Nephron progenitor cell (in vitro differentiated cells): ENCODE results near the gene PIGH.
"Not testable (repeated sequence)": the region's sequence is repeated elsewhere in the genome, so short reads cannot be mapped to it uniquely, and the experiment has no call there.

Source experiments
- DNase-seq: peaks from one replicate; pipeline ENCODE4 v3.0.0; 2021
- H3K27ac Mint-ChIP-seq: 2 replicates; pipeline ENCODE4 v1.8.0; 2021; ENCODE audit warnings: mild to moderate bottlenecking, moderate library complexity, mixed read lengths
- H3K27me3 Mint-ChIP-seq: 2 replicates; pipeline ENCODE4 v1.8.0; 2021; ENCODE audit warnings: mild to moderate bottlenecking, low read depth, mixed read lengths; ENCODE audit not compliant: poor library complexity
- H3K36me3 Mint-ChIP-seq: 2 replicates; pipeline ENCODE4 v1.8.0; 2021; ENCODE audit warnings: low read depth, mixed read lengths
- H3K4me1 Mint-ChIP-seq: 2 replicates; pipeline ENCODE4 v1.8.0; 2021; ENCODE audit warnings: mixed read lengths
- H3K4me3 Mint-ChIP-seq: 2 replicates; pipeline ENCODE4 v1.8.0; 2021; ENCODE audit warnings: mild to moderate bottlenecking, moderate library complexity, mixed read lengths
- H3K9me3 Mint-ChIP-seq: 2 replicates; pipeline ENCODE4 v1.8.0; 2021; ENCODE audit warnings: mild to moderate bottlenecking, moderate library complexity, mixed read lengths
- TF ChIP-seq, protein P1 (sequence below): fragments of 200-600 bp; sonication (generic); IDR thresholded peaks from 2 replicates; pipeline ENCODE4 v1.5.0; 2021; ENCODE audit warnings: antibody characterized with exemption

PIGH gene

DNA sequence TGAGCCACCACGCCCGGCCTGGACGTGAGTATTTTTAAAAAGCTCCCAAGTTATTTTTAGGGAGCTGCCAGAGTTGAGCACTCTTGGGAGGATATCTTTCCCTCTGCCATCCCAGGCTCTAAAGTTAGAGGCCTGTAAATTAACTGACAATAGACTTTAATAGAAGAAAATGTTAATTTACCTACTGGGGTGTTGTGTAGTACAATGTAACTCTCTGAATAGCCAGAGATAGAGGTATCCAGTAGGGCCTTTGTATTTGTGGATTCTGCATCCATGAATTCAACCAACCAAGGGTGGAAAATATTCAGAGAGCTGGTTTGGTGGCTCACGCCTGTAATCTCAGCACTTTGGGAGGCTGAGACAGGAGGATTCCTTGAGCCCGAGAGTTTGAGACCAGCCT is 7.6 kb upstream of the PIGH start:
- Mint-ChIP-seq H3K4me3 (no peak overlapping the region), H3K4me1 (peaks cover 44% of the 10 kb centered on the region), H3K9me3 (peaks cover 4% of the 10 kb centered on the region), H3K36me3 (no peaks in the 10 kb centered on the region), H3K27me3 (peaks cover 39% of the 10 kb centered on the region), H3K27ac (no peak overlapping the region)
- TF ChIP-seq, protein P1, sequence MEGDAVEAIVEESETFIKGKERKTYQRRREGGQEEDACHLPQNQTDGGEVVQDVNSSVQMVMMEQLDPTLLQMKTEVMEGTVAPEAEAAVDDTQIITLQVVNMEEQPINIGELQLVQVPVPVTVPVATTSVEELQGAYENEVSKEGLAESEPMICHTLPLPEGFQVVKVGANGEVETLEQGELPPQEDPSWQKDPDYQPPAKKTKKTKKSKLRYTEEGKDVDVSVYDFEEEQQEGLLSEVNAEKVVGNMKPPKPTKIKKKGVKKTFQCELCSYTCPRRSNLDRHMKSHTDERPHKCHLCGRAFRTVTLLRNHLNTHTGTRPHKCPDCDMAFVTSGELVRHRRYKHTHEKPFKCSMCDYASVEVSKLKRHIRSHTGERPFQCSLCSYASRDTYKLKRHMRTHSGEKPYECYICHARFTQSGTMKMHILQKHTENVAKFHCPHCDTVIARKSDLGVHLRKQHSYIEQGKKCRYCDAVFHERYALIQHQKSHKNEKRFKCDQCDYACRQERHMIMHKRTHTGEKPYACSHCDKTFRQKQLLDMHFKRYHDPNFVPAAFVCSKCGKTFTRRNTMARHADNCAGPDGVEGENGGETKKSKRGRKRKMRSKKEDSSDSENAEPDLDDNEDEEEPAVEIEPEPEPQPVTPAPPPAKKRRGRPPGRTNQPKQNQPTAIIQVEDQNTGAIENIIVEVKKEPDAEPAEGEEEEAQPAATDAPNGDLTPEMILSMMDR = no peak
- DNase-seq = no peak

DNA sequence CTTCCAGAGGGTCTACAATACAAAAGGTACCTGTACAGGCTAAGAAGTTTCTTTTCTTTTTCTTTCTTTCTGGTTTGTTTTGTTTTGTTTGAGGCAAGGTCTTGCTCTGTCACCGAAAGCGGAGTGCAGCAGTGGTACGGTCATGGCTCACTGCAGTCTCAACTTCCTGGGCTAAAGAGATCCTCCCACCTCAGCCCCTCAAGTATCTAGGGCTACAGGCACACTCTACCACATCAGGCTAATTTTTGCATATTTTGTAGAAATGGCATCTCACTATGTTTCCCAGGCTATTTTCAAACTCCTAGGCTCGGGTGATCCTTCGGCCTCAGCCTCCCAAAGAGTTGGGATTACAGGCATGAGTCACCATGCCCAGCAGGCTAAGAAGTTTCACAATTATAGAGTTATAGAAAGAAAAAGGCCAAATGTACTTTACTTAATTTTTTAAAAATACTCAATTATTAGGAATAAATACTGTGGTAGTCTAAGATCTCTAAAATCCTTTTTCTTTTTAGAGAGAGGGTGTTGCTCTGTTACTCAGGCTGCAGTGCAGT is 3.0 kb upstream of the PIGH start:
- peak overlapping the region; percentile 45 for H3K4me3 Mint-ChIP-seq
- peaks cover 24% of the 10 kb centered on the region for H3K27me3 Mint-ChIP-seq
- H3K9me3 Mint-ChIP-seq = peaks cover 25% of the 10 kb centered on the region
- DNase-seq = peak; percentile 14
- H3K36me3 Mint-ChIP-seq = peaks cover 6% of the 10 kb centered on the region
- TF ChIP-seq, protein P1 = no peak
- peak overlapping the region; percentile 56 for H3K27ac Mint-ChIP-seq
- H3K4me1 Mint-ChIP-seq = peaks cover 35% of the 10 kb centered on the region

DNA sequence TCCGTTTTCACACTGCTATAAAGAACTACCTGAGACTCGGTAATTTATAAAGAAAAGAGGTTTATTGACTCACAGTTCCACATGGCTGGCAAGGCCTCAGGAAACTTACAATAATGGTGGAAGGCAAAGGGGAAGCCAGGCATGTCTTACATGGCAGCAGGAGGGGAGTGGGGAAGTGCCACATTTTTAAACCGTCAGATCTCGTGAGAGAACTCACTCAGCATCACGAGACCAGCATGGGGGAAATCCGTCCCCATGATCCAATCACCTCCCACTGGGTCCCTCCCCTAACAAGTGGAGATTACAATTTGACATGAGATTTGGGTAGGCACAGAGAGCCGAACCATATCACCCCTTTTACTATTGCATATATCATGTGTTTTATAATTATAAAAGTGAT is 2.0 kb upstream of the PIGH start:
- Mint-ChIP-seq H3K4me1 (peaks cover 38% of the 10 kb centered on the region), H3K9me3 (peaks cover 25% of the 10 kb centered on the region), H3K4me3 (peak overlapping the region; percentile 10), H3K36me3 (peaks cover 6% of the 10 kb centered on the region), H3K27me3 (peaks cover 20% of the 10 kb centered on the region), H3K27ac (no peak overlapping the region)
- TF ChIP-seq, protein P1 = no peak
- DNase-seq = no peak

DNA sequence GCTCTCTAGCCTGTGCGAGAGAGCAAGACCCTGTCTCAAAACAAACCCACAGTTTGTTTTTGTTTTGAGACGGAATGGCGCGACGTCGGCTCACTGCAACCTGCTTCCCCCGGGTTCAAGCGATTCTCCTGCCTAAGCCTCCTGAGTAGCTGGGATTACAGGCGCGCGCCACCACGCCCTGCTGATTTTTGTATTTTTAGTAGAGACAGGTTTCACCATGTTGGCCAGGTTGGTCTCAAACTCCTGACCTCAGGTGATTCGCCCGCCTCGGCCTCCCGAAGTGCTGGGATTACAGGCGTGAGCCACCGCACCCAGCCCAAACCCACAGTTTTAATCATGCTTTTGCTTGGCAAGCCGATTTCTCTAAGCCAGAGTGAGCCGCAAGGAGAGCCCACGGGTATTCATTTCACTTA is 500 bp upstream of the PIGH start:
- Mint-ChIP-seq H3K27me3 (peaks cover 10% of the 10 kb centered on the region), H3K9me3 (peaks cover 25% of the 10 kb centered on the region), H3K4me3 (peak overlapping the region; percentile 92), H3K36me3 (peaks cover 15% of the 10 kb centered on the region), H3K4me1 (peaks cover 38% of the 10 kb centered on the region)
- DNase-seq, H3K27ac Mint-ChIP-seq: not testable (repeated sequence)

DNA sequence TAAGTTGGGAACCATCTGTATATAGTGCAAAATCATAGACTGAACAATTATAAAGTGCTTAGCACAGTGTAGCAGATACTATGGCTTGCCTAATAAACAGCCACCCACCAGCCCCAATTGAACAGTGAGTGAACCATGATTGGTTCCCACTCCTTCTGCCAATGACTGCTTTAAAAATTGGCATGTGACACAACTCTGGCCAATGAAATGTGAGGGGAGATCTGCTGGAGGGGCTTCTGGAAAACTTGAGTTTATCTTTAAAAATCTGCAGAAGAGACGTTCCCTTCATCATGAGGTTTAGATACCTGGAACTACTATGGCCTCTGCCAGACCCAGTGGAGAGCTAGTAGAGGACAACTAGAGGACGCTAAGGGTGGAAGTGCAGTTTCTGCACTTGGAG is 4.7 kb downstream of the PIGH start:
- Mint-ChIP-seq H3K4me3 (no peak overlapping the region), H3K36me3 (peaks cover 29% of the 10 kb centered on the region), H3K27me3 (no peaks in the 10 kb centered on the region), H3K9me3 (peaks cover 4% of the 10 kb centered on the region), H3K4me1 (peaks cover 14% of the 10 kb centered on the region), H3K27ac (no peak overlapping the region)
- TF ChIP-seq, protein P1 = no peak
- DNase-seq = no peak

DNA sequence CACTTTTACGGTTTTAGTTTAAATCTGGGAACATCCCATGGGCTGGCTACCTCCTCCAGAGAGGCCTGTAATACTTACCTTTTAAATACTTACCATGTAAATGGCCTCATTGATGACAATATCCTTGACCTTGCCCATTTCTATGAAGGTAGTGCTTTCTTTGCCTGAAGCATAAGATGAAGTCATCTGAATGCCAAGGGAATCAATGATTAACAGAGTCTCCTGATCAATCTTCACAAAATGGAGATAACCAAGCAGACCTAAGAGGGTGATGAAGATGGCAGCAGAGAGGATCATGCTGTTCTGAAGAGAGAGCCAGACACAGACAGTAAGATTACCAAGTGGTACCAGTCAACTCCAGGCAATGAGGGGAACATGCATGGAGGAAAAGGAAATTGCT is 6.4 kb downstream of the PIGH start:
- not testable (repeated sequence) for H3K4me1 Mint-ChIP-seq, H3K9me3 Mint-ChIP-seq, H3K4me3 Mint-ChIP-seq, DNase-seq, H3K27ac Mint-ChIP-seq, H3K27me3 Mint-ChIP-seq
- H3K36me3 Mint-ChIP-seq = peaks cover 37% of the 10 kb centered on the region

DNA sequence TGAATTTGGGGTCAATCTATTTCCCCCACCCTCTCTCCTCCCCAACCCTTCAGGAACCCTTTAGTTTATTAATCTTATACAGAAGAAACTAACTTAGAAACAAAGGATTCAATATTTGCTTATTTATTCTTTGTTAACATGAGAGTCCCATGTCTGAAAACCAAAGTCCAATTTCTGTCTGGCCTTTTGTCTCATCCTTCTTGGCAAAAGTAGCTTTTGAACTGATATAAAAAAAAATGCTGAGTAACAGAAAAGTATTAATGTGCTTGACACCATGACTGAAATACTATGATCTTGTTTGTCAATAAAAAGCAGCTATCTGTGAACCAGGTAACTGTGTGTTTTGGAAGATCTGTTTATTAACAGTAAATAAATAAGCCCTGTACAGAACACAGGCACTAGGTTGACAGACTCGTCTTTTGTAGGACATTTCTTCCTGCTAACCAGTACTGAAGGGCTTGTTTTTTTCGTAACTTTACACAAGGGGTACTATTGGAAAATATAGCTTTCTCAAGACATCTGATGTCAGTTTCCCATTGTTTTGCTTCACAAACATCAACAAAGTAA is 10.8 kb downstream of the PIGH start:
- TF ChIP-seq, protein P1 = no peak
- Mint-ChIP-seq H3K27ac (no peak overlapping the region), H3K4me3 (no peak overlapping the region), H3K27me3 (no peaks in the 10 kb centered on the region), H3K4me1 (no peaks in the 10 kb centered on the region), H3K36me3 (peaks cover 28% of the 10 kb centered on the region), H3K9me3 (no peaks in the 10 kb centered on the region)
- no peak for DNase-seq
